CD4-positive, alpha-beta T cell treated with Interleukin-17A for 1 hour (primary cell): ENCODE data around the gene TSPAN31.

Experiments used
- DNase-seq: peaks from one replicate; pipeline ENCODE4 v3.0.0-alpha.2; 2020

The TSPAN31 gene

GRCh38 chr12:57736741-57737466 is 7.9 kb upstream of the TSPAN31 start:
- DNase-seq = no peak

DNA sequence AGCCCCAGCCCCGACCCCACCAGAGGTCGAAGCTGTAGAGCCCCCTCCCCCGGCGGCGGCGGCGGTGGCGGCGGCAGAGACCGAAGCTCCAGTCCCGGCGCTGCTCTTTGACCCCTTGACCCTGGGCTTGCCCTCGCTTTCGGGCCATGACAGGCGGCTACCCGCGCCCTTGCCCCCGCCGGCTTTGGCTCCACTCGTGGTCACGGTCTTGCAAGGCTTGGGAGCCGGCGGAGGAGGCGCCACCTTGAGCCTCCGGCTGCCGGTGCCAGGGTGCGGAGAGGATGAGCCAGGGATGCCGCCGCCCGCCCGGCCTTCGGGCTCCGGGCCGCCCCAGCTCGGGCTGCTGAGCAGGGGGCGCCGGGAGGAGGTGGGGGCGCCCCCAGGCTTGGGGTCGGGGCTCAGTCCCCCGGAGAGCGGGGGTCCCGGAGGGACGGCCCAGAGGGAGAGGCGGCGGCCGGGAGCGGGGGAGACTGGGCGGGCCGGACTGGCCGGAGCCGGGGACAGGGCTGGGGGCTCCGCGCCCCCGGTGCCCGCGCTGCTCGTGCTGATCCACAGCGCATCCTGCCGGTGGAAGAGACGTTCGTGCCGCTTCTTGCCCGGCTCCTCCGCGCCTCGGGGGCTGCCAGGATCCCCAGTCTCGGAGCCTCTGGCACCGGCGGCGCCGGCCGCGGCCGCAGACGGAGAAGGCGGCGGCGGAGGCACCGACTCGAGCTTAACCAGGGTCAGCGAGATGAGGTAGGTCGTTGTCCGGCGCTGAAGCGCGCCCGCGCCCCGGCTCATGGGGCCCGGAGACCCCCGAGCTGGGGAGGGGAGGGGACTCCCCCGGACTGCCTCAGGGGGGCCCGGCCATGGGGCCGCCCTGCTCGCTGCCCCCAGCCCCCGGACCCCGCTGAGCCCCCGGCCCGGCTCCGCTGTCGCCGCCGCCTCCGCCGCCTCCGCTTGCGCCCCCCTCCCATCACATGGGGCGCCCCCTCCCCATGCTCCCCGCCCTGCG is 7.1 kb upstream of the TSPAN31 start:
- DNase-seq = no peak

- DNase-seq = no peak
Observed at GRCh38 chr12:57738661-57739237, 6.1 kb upstream of the TSPAN31 start, which contains the start of gene AGAP2. AGAP2 (minus strand) TSS chr12:57738742; CDS start chr12:57738246, 496 bp downstream.

DNA sequence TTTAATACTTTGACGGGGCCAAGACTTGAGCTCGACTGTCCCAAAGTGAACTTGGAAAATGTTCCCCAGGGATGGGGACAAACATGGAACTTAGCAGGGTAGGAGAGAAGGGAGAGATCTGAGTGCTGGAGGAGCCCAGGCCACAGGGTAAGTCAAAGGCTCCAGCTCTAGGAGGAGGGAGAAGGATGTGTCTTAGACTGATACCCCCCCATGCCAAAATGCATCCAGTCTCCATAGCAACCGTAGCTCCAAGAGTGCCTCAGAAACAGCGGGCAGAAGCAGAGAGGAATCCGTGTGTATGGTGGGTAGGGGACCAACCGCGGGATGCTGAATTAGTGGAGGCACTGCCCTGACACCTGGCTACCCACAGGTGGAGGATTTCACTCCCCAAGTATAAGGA is 5.5 kb upstream of the TSPAN31 start:
- DNase-seq = no peak

GRCh38 chr12:57739914-57740538 is 4.8 kb upstream of the TSPAN31 start:
- no peak for DNase-seq

DNA sequence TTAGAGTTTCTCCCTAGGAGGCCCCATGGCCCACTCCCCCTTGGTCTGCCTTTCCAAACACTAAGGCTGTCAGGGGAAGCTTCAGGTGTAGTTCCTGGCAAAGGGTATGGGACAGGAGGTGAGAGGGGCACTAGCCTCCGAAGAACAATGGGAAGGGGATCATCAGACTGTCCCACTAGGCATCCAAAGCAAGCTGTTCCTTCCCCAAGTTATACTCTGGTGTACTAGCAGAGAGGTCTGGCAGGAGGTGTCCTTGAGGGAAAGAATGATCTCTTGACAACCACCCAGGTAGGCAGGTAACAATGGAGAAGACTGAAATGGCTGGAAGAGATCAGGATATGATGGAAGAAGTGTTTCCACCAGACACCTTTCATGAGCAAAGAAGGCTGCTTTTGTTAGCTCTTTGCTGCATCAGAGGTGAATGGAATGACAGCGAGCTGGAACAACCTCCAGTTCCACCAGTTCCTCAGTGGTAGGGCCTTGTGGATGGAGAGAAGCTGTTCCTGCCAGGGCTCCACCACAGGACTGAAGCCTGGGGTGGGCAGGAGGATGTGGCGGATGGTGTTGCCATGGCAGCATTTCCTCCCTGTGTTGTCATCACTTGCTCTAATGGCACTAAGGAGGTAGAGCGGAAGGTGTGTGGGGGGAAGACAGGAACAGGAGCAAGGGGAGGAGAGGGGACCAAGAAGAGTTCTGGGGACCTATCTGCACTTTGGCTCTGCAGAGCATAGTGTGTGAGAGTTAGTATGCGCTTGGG is 4.0 kb upstream of the TSPAN31 start:
- peak; percentile 91 for DNase-seq

DNA sequence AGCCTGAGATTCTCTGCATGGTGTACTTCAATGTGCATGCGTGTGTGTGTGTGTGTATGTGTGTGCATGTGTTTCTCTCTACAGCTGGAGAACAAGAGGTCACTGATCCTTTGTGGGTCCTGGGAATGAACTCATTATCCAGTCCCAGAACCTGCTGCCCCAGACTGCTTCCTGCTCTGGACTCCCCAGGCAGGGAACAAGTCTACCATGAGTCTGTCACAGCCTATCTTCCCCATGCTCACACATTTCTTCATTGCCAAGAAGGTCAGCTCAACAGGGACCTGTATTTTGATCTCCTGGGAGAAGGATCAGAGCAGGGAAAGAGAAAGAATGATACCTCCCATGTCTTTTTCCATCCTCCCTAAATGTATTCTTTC is 3.4 kb upstream of the TSPAN31 start:
- DNase-seq = no peak

GRCh38 chr12:57741844-57742738 is 2.7 kb upstream of the TSPAN31 start:
- peak; percentile 91 for DNase-seq

- no peak for DNase-seq
Observed at GRCh38 chr12:57743769-57744168, 1.1 kb upstream of the TSPAN31 start.

DNA sequence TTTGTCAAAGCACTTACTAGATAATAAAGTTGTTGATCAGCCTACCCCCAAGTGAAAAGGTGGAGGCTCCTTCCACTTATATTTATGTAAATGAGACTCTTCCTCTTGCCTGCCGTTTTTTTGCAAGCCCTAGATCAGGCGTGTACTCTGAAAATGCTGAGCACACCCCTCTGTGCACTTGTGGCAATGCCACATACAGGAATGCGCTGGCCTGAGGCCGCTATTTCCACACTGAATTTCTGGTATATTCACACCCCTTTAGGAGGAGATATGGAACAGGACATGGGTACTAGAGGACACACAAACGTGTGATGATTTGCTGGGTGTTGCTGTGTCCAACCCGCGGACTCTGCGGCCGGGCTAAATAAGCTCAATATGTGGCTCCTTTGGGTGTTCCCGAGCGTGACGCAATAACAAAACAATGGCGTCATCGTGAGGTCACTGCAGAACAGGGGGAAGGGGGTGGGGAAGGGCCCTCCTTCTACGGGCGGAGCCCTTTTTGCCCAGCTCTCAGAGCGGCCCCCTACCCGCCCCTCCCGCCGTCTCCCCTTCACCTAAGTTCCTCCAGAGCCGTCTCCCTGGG is 554 bp upstream of the TSPAN31 start:
- peak; percentile 88 for DNase-seq

DNA sequence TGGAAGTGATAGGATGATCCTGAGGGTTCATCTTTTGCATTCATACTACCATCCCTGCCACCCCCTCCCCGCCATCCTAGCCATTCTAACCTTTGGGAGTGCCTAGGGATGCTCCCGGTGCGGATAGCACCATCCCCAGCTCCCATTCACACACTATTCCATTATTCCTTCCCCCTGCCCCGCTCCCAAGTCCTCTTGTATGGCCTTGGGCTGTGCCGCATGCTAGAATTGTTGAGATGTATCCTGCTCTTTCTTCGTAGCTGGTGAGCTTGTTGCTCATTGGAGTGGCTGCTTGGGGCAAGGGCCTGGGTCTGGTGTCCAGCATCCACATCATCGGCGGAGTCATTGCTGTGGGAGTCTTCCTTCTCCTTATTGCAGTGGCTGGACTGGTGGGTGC is 644 bp downstream of the TSPAN31 start:
- no peak for DNase-seq

DNA sequence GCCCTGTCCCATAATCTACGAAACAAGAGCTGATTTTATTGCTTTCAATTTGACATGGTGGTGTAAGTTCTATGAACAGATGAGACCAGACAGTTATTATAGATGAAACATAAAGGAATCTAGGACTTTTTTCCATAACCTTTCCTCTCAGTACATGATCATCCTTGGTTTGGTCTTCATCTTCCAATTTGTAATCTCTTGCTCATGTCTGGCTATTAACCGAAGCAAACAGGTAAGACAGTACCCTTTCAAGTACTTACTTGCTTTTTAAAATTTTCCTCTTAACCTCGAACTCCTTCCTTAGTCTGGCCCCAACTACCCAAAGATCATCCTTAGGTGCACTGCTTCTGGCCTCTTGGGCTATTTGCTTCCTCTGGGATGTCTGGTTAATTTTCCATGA is 1.2 kb downstream of the TSPAN31 start:
- DNase-seq = no peak

DNA sequence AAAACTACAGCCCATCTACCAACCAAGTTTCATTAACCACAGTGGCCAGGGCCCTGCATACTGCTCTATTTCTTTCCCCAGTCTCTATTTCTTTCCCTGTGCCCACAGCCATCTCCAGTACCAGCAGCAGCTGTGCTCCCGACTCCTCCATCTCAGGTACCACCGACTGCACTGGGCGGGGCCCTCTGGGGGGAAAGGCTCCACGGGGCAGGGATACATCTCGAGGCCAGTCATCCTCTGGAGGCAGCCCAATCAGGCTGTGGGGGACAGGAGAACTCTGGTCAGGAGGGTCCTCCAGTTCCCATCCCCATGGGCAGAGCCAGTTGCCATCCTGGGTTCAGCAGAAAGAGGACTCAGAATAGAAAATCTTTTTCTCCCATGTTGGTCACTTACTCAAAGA is 4.2 kb downstream of the TSPAN31 start:
- no peak for DNase-seq

GRCh38 chr12:57750561-57751431 is 6.0 kb downstream of the TSPAN31 start:
- DNase-seq = no peak

GRCh38 chr12:57751432-57751787 is 6.6 kb downstream of the TSPAN31 start:
- DNase-seq = no peak

DNA sequence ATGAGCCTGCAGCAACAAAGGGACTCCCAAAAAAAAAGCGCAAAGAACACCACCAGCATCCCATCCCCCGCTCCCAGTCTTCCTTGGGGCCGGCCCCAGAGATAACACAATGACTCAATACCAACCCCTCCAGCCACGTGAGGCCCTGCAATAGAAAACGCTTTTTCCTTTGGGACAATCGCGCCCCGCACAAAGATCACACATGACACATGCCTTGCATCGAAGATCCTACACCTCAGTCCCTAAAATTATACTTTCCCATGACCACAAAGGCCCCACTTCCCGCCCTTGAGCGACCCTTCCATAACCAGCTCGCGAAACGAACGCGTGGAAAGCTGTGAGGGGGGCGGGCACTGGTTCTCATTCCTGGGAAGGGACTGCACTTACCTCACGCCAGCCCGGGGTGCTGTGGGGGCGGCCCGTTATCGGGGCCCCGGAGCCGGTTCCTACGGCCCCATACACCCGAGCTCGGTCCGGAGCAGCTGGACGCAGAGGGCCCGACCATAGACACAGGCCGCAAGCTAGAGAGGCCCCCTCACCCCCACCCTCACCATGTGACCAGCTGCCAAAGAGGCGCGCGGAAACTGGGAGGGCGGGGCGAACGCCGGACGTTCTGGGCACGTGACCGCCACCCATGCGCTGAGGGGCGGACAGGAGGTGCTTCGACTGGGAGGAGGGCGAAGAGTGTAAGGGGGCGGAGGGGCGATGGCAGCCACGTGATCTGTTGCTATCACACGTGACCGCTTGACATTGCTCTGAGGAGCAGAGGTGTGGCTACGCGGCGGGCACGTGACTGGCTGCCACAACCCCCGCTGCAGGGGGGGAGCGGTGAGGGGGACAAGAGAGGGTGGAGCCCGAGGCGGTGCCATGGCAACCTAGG is 7.2 kb downstream of the TSPAN31 start, which contains the start of gene CDK4:
Gene CDK4 (minus strand): TSS at position 523 of the 880 bp plus-strand sequence. CDS start 593 bp downstream, outside the sequence.
- peak; percentile 100 for DNase-seq

GRCh38 chr12:57752668-57753000 is 7.8 kb downstream of the TSPAN31 start:
- no peak for DNase-seq

- no peak for DNase-seq
Observed at GRCh38 chr12:57753756-57754337, 9.0 kb downstream of the TSPAN31 start.
